ENCODE measurements around the gene FOXP1.

Gene FOXP1

DNA sequence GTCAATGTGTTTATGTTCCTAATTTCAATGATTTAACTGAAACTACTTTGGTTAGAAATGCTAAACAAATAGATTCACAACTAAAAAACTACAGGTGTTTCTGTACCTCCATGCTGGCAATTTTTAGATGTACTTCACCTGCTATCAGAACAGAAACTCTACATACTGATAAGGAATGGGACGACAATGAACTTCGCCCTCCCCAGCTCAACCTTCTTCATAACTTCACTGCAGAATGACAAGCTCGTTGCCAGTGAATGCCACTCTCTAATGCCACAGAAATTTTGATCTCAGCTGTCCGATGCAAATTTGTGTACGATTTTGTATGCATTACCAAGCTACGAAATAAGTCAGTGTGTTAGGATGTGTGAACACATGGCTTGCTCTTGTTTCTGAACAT, 133.4 kb downstream of the FOXP1 start:
- TF ChIP-seq, protein P1, sequence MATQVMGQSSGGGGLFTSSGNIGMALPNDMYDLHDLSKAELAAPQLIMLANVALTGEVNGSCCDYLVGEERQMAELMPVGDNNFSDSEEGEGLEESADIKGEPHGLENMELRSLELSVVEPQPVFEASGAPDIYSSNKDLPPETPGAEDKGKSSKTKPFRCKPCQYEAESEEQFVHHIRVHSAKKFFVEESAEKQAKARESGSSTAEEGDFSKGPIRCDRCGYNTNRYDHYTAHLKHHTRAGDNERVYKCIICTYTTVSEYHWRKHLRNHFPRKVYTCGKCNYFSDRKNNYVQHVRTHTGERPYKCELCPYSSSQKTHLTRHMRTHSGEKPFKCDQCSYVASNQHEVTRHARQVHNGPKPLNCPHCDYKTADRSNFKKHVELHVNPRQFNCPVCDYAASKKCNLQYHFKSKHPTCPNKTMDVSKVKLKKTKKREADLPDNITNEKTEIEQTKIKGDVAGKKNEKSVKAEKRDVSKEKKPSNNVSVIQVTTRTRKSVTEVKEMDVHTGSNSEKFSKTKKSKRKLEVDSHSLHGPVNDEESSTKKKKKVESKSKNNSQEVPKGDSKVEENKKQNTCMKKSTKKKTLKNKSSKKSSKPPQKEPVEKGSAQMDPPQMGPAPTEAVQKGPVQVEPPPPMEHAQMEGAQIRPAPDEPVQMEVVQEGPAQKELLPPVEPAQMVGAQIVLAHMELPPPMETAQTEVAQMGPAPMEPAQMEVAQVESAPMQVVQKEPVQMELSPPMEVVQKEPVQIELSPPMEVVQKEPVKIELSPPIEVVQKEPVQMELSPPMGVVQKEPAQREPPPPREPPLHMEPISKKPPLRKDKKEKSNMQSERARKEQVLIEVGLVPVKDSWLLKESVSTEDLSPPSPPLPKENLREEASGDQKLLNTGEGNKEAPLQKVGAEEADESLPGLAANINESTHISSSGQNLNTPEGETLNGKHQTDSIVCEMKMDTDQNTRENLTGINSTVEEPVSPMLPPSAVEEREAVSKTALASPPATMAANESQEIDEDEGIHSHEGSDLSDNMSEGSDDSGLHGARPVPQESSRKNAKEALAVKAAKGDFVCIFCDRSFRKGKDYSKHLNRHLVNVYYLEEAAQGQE (IDR thresholded peaks at IDR 0.05; ENCODE audit: insufficient read depth in 1 of 2, low read depth in 2 of 2, low read length in 2 of 2) = no peak
- TF ChIP-seq TAF1 (IDR thresholded peaks at IDR 0.05; ENCODE audit: borderline replicate concordance, insufficient read depth, low read length) = no peak
- TF ChIP-seq FOXP2 (optimal IDR thresholded peaks at IDR 0.05; ENCODE audit: borderline replicate concordance, extremely low read depth, extremely low read length, insufficient read depth) = no peak
- TF ChIP-seq POLR2AphosphoS5 (IDR thresholded peaks at IDR 0.05; ENCODE audit: low read depth, low read length) = no peak
- no peak for TF ChIP-seq SIN3A (IDR thresholded peaks at IDR 0.05; ENCODE audit: borderline replicate concordance, insufficient read depth, low read length)

DNA sequence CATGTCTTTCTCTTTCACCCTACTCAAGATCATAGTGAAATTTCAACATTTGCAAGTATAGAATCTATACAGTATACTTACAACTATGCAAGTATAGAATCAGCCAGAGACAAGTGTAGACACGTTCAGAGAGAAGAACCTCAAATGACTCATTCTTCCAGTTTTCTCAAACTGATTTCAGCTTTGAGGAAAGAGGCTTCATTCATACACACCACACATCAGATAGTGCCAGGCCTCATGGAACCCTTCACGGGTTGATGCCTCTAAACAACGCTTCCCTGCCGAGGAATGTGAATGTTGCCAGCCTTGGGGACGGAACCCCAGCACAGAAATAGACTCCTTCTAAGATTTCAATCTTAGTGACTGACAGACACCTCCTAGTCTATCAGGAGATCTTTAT, 135.7 kb downstream of the FOXP1 start:
- TF ChIP-seq FOXP2 (optimal IDR thresholded peaks at IDR 0.05; ENCODE audit: borderline replicate concordance, extremely low read depth, extremely low read length, insufficient read depth) (no peak), TAF1 (IDR thresholded peaks at IDR 0.05; ENCODE audit: borderline replicate concordance, insufficient read depth, low read length) (no peak), SIN3A (IDR thresholded peaks at IDR 0.05; ENCODE audit: borderline replicate concordance, insufficient read depth, low read length) (no peak), POLR2AphosphoS5 (IDR thresholded peaks at IDR 0.05; ENCODE audit: low read depth, low read length) (no peak)
- TF ChIP-seq, protein P1 (IDR thresholded peaks at IDR 0.05; ENCODE audit: insufficient read depth in 1 of 2, low read depth in 2 of 2, low read length in 2 of 2) = no peak

DNA sequence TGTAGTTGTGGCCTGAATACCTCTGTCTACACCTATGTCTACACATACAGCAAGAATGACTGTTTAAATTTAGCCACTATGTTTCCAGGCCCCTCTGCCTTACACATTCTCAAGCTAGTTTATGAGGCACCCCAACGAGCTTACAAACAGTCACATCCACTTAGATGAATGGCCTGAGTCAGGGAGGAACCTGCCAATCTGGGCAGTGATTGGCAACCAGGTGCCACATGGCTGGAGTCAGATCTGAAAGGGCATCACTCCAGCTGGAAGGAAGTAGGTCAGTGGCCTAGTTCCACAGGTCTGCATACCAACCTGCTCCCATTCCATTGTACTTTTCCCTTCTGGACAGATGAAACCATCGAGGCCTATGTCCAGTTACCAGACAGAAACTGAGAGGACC, 136.3 kb downstream of the FOXP1 start:
- no peak for TF ChIP-seq TAF1 (IDR thresholded peaks at IDR 0.05; ENCODE audit: borderline replicate concordance, insufficient read depth, low read length)
- no peak for TF ChIP-seq FOXP2 (optimal IDR thresholded peaks at IDR 0.05; ENCODE audit: borderline replicate concordance, extremely low read depth, extremely low read length, insufficient read depth)
- TF ChIP-seq SIN3A (IDR thresholded peaks at IDR 0.05; ENCODE audit: borderline replicate concordance, insufficient read depth, low read length) = no peak
- TF ChIP-seq, protein P1 (IDR thresholded peaks at IDR 0.05; ENCODE audit: insufficient read depth in 1 of 2, low read depth in 2 of 2, low read length in 2 of 2) = no peak
- no peak for TF ChIP-seq POLR2AphosphoS5 (IDR thresholded peaks at IDR 0.05; ENCODE audit: low read depth, low read length)

DNA sequence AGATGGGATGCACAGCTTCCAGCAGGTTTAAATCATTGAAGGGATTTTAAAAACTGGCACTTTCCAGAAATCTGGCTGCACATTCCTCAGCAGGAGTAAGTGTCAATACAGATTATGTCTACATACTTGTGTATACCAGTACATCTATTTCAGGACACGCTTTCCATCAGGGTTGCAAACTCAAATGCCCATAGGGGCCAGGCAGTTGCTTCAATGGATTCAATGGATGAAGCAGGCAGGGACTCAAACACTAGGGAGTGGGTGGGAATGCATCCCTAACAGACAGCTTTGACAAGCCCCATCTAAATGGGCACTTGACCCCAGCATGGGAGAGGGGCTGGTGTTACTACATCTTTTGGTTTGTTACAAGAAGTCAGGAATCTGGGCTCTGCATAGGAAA, 136.8 kb downstream of the FOXP1 start:
- TF ChIP-seq SIN3A (IDR thresholded peaks at IDR 0.05; ENCODE audit: borderline replicate concordance, insufficient read depth, low read length) (no peak), FOXP2 (optimal IDR thresholded peaks at IDR 0.05; ENCODE audit: borderline replicate concordance, extremely low read depth, extremely low read length, insufficient read depth) (no peak), POLR2AphosphoS5 (IDR thresholded peaks at IDR 0.05; ENCODE audit: low read depth, low read length) (no peak), TAF1 (IDR thresholded peaks at IDR 0.05; ENCODE audit: borderline replicate concordance, insufficient read depth, low read length) (no peak)
- TF ChIP-seq, protein P1 (IDR thresholded peaks at IDR 0.05; ENCODE audit: insufficient read depth in 1 of 2, low read depth in 2 of 2, low read length in 2 of 2) = no peak

DNA sequence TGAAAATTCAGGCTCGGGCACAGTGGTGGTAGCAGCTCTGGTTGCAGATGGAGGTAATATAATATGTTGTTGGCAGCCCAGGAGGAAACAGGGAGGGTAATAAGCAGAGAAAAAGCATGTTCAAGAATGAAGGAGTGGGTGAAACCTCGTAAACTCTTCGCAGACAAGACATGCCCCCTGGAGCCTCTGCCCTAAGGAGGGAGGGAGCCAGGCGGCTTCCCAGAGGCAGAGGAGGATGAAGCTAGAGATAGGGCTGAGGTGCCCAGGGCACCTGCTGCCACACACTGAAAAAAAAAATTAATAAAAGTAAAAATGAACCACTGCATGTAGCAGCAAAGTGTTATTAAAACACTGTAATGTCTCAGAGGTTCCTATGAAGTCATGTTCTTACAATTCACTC, 137.3 kb downstream of the FOXP1 start:
- TF ChIP-seq SIN3A (IDR thresholded peaks at IDR 0.05; ENCODE audit: borderline replicate concordance, insufficient read depth, low read length) (no peak), POLR2AphosphoS5 (IDR thresholded peaks at IDR 0.05; ENCODE audit: low read depth, low read length) (no peak), TAF1 (IDR thresholded peaks at IDR 0.05; ENCODE audit: borderline replicate concordance, insufficient read depth, low read length) (no peak), FOXP2 (optimal IDR thresholded peaks at IDR 0.05; ENCODE audit: borderline replicate concordance, extremely low read depth, extremely low read length, insufficient read depth) (no peak)
- TF ChIP-seq, protein P1 (IDR thresholded peaks at IDR 0.05; ENCODE audit: insufficient read depth in 1 of 2, low read depth in 2 of 2, low read length in 2 of 2) = no peak
